OCI-M2 (cell line): ENCODE results near the gene FITM2.
"Not testable (repeated sequence)": the region's sequence is repeated elsewhere in the genome, so short reads cannot be mapped to it uniquely, and the experiment has no call there.

ENCODE experiments used
- DNase-seq: peaks from one replicate; lab custom pipeline; 2025; ENCODE audit not compliant: unreplicated experiment; lab: John Stamatoyannopoulos, UW

Gene FITM2

GRCh38 chr20:44334306-44334705 lies 23.3 kb upstream of the FITM2 start:
- DNase-seq, result no peak

- no peak for DNase-seq
These were observed 20.2 kb upstream of the FITM2 start for GRCh38 chr20:44331201-44331600.

- DNase-seq, result no peak
These were observed 17.4 kb upstream of the FITM2 start for GRCh38 chr20:44328428-44328827.

- DNase-seq, result not testable (repeated sequence)
These were observed 16.7 kb upstream of the FITM2 start for GRCh38 chr20:44327748-44328147.

GRCh38 chr20:44326391-44327159 lies 15.6 kb upstream of the FITM2 start:
- DNase-seq, result no peak

- DNase-seq, result no peak
These were observed 13.3 kb upstream of the FITM2 start for GRCh38 chr20:44324343-44324742.

GRCh38 chr20:44319839-44320422 lies 8.9 kb upstream of the FITM2 start:
- DNase-seq, result no peak

GRCh38 chr20:44314870-44315269 lies 3.9 kb upstream of the FITM2 start:
- DNase-seq, result no peak

- DNase-seq, result peak; percentile 55
These were observed 989 bp downstream of the FITM2 start for GRCh38 chr20:44309763-44310663.

- DNase-seq, result no peak
These were observed 4.1 kb downstream of the FITM2 start for GRCh38 chr20:44306927-44307326.

GRCh38 chr20:44304383-44304782 lies 6.6 kb downstream of the FITM2 start:
- DNase-seq, result no peak

GRCh38 chr20:44302736-44303135 lies 8.3 kb downstream of the FITM2 start:
- DNase-seq, result no peak

GRCh38 chr20:44302026-44302669 lies 8.9 kb downstream of the FITM2 start:
- no peak for DNase-seq

- no peak for DNase-seq
These were observed 9.7 kb downstream of the FITM2 start for GRCh38 chr20:44301285-44301684.

- not testable (repeated sequence) for DNase-seq
These were observed 11.9 kb downstream of the FITM2 start for GRCh38 chr20:44299011-44299535.

- DNase-seq, result no peak
These were observed 13.3 kb downstream of the FITM2 start for GRCh38 chr20:44297721-44298120.

GRCh38 chr20:44296011-44296410 lies 15.0 kb downstream of the FITM2 start:
- no peak for DNase-seq

GRCh38 chr20:44291754-44292153 lies 19.2 kb downstream of the FITM2 start:
- DNase-seq, result no peak

GRCh38 chr20:44288252-44288651 lies 22.8 kb downstream of the FITM2 start:
- no peak for DNase-seq

GRCh38 chr20:44287272-44288097 lies 23.5 kb downstream of the FITM2 start:
- no peak for DNase-seq
